SK-N-SH treated with all-trans-retinoic acid at 6 μM for 48 hours (cell line): ENCODE measurements around the gene NQO2.

Source experiments
- CSDC2 ChIP-seq: fragments of 250-450 bp; sonication (Bioruptor Pico); IDR thresholded peaks from 2 replicates; pipeline ENCODE4 v1.5.0; 2020; ENCODE audit warnings: mild to moderate bottlenecking, moderate library complexity
- RARB ChIP-seq: fragments of 250-450 bp; sonication (Bioruptor Pico); IDR thresholded peaks from 2 replicates; pipeline ENCODE4 v1.8.0; 2021; ENCODE audit warnings: mild to moderate bottlenecking, moderate library complexity

- TF ChIP-seq RARB (CRISPR knock-in tag) (no peak), CSDC2 (CRISPR knock-in tag) (no peak)
Observed at GRCh38 chr6:3016473-3017280, 17.0 kb downstream of the NQO2 start.
